ENCODE results near the gene FBXW7. TPM values are rescaled to one million over a fixed set of nuclear protein-coding genes. Genes with fewer than 3 reads are reported as not detected.

FBXW7 gene
- total RNA-seq, 1 experiment from 2014 or later, result 27.1 TPM

- no peak overlapping the region for H2BK5ac ChIP-seq (ENCODE audit: insufficient read length, low read length)
- no peak overlapping the region for H2AFZ ChIP-seq (ENCODE audit: low read length)
- peak; percentile 47 for DNase-seq
- TF ChIP-seq CTCF (conservative IDR thresholded peaks at IDR 0.05), result peak; percentile 60
- no peak overlapping the region for H3K14ac ChIP-seq (ENCODE audit: insufficient read depth, low read length)
- H2BK15ac ChIP-seq (ENCODE audit: low read depth, low read length), result no peak overlapping the region
- Mint-ChIP-seq H3K9me3 (peaks cover 0 to 4% of the 10 kb centered on the region in 2 experiments; a peak in 2 of 5 replicates), H3K4me3 (no peak overlapping the region), H3K4me1 (peaks cover 11 to 19% of the 10 kb centered on the region in 2 experiments), H3K27me3 (ENCODE audit: low read depth) (no peaks in the 10 kb centered on the region), H3K27ac (no peak overlapping the region), H3K36me3 (ENCODE audit: insufficient read depth in 1 of 3, low read depth in 3 of 3) (peaks cover 0 to 9% (median 5%) of the 10 kb centered on the region in 3 experiments; a peak in 4 of 7 replicates)
- no peaks in the 10 kb centered on the region for H3K79me2 ChIP-seq (ENCODE audit: insufficient read depth, low read length)
- no peaks in the 10 kb centered on the region for H4K20me1 ChIP-seq (ENCODE audit: control insufficient read depth, insufficient read depth, insufficient read length)
- peaks cover 6% of the 10 kb centered on the region for H3K79me1 ChIP-seq (ENCODE audit: insufficient read depth, low read depth, low read length, poor library complexity, severe bottlenecking)
- no peak overlapping the region for H2AK5ac ChIP-seq (ENCODE audit: insufficient read length, low read length)
- H4K5ac ChIP-seq (ENCODE audit: insufficient read length, low read depth, low read length), result no peak overlapping the region
- H2BK20ac ChIP-seq (ENCODE audit: low read depth, low read length, poor library complexity, severe bottlenecking), result no peak overlapping the region
- no peak overlapping the region for H4K91ac ChIP-seq (ENCODE audit: insufficient read length, low read depth, low read length)
- H3K4me1 ChIP-seq (ENCODE audit: insufficient read depth, low read length), result 0 out of 2 replicates have a peak, but pooled peaks cover under 1% of the 10 kb centered on the region
- no peaks in the 10 kb centered on the region for H3K23me2 ChIP-seq (ENCODE audit: insufficient read length, low read depth, low read length, poor library complexity, severe bottlenecking)
- no peak overlapping the region for H4K8ac ChIP-seq (replicated peaks; ENCODE audit: insufficient read length, low read depth, low read length)
- no peak overlapping the region for H2BK120ac ChIP-seq (ENCODE audit: low read depth, low read length, poor library complexity, severe bottlenecking)
- no peak overlapping the region for H3K4me2 ChIP-seq (ENCODE audit: insufficient read depth, insufficient read length, low read length)
- no peak overlapping the region for H3K27ac ChIP-seq (ENCODE audit: insufficient read length, low read depth, low read length)
- no peak overlapping the region for H2BK12ac ChIP-seq (ENCODE audit: insufficient read length, low read depth, low read length)
- H3K4ac ChIP-seq (ENCODE audit: low read depth, low read length), result no peak overlapping the region
- H3K27me3 ChIP-seq (ENCODE audit: insufficient read depth, low read length), result no peaks in the 10 kb centered on the region
- no CpG with 5 or more reads among the region's 2 CpGs for WGBS (ENCODE audit: extremely low coverage, insufficient read length, low lambda C conversion rate)
- H3K9me3 ChIP-seq (ENCODE audit: control insufficient read depth, low read depth, low read length), result no peaks in the 10 kb centered on the region
- H3K23ac ChIP-seq (ENCODE audit: insufficient read length, low read depth, low read length), result no peak overlapping the region
- H3K56ac ChIP-seq (ENCODE audit: insufficient read length, low read depth, low read length), result no peak overlapping the region
- no peak overlapping the region for H3K18ac ChIP-seq (ENCODE audit: insufficient read length, low read depth, low read length)
- H3T11ph ChIP-seq (ENCODE audit: low read length), result no peak overlapping the region
- H3K9ac ChIP-seq (ENCODE audit: extremely low read depth, insufficient read length, low read length), result no peak overlapping the region
Observed at GRCh38 chr4:152436384-152436783, 99.5 kb downstream of the FBXW7 start.
